ENCODE results near the gene IKBIP.
"Not testable (repeated sequence)": the region's sequence is repeated elsewhere in the genome, so short reads cannot be mapped to it uniquely, and the experiment has no call there.

Gene IKBIP

DNA sequence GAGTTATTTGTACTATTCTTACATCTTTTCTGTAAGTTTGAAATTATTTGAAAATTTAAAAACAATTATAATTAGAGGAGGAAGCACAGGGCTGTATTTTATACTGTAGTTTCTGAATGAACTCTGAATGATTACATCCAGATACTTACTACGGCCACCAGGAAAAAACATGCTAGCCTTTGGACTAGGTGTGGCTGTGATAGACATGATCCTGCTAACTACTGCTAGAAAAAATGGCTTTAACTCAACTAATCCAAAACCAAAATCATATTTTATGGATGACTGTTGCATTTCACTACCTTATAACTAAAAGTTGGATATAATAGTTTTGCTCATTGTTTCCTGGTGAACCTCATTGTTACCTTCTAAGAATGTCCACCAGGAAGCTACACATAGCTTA, 66.2 kb downstream of the IKBIP start:
- no peak for DNase-seq (ENCODE audit: low read depth in 2 of 3, low spot score in 1 of 3)

DNA sequence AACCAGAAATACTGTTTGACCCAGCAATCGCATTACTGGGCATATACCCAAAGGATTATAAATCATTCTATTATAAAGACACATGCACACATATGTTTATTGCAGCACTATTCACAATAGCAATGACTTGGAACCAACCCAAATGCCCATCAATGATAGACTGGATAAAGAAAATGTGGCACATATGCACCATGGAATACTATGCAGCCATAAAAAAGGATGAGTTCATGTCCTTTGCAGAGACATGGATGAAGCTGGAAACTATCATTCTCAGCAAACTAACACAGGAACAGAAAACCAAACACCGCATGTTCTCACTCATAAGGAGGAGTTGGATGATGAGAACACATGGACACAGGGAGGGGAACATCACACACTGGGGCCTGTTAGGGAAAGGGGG, 67.8 kb downstream of the IKBIP start:
- DNase-seq (ENCODE audit: low read depth in 2 of 3, low spot score in 1 of 3): not testable (repeated sequence)

DNA sequence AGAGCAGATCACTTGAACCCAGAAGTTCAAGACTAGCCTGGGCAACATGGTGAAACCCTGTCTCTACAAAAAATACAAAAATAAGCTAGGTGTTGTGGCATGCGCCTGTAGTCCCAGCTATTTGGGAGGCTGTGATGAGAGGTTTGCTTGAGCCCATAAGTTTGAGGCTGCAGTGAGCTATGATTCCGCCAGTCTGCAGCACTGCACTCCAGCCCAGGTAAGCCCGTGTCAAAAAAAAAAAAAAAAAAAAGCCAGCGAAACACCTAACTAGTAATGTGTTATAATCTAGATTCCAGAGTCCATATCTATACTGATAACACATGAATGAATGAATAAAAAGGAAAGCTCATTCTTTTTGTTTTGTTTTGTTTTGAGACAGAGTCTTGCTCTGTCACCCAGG, 69.6 kb downstream of the IKBIP start:
- DNase-seq (ENCODE audit: low read depth in 2 of 3, low spot score in 1 of 3): no peak

Measured in stimulated activated CD4-positive, alpha-beta T cell treated with anti-CD3 and anti-CD28 coated beads, Interleukin-12 subunit alpha, Interleukin-12 subunit beta, amount 100 ng/mL, for 48 hours (primary cell).